ENCODE data around the gene IL3RA.
"Not testable (repeated sequence)": the region's sequence is repeated elsewhere in the genome, so short reads cannot be mapped to it uniquely, and the experiment has no call there.

Gene IL3RA

DNA sequence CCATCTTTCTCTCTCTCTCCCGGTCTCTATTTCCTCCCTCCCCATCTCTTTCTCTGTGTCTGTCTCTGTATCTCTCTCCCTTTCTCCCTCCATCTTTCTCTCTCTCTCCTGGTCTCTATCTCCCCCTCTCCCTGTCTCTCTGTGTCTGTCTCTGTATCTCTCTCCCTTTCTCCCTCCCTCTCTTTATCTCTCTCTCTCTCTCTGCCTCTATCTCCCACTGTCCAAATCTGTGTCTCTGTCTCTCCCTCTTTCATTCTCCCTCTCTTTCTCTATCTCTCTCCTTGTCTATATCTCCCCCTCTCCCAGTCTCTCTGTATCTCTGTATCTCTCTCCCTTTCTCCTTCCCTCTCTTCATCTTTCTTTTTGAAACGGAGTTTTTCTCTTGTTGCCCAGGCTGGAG is 23.6 kb downstream of the IL3RA start:
- H3K4me1 ChIP-seq (ENCODE audit: insufficient read depth, low read length): no peaks in the 10 kb centered on the region
- H3K36me3 ChIP-seq (ENCODE audit: insufficient read depth, low read length): peaks cover 21% of the 10 kb centered on the region
- no peak overlapping the region for H3K9ac ChIP-seq (ENCODE audit: low read length)
- H3K4me3 ChIP-seq (ENCODE audit: low read depth in 1 of 2, low read length in 2 of 2): no peak overlapping the region
- no peaks in the 10 kb centered on the region for H3K9me3 ChIP-seq (ENCODE audit: low read length)
- no peak overlapping the region for H3K27ac ChIP-seq (ENCODE audit: low read depth, low read length)
- H3K27me3 ChIP-seq (ENCODE audit: control insufficient read depth in 1 of 2, insufficient read depth in 2 of 2, low read length in 2 of 2): no peaks in the 10 kb centered on the region

DNA sequence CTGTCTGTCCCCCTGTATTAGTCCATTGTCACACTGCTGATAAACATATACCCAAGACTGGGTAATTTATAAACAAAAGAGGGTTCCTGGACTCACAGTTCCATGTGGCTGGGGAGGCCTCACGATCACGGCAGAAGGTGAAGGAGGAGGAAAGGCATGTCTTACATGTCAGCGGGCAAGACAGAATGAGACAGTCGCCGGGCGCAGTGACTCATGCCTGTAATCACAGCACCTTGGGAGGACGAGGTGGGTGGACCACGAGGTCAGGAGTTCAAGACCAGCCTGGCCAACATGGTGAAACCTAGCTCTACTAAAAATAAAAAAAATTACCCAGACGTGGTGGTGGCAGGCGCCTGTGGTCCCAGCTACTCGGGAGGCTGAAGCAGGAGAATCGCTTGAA is 24.7 kb downstream of the IL3RA start:
- Histone ChIP-seq H3K4me1 (ENCODE audit: insufficient read depth, low read length) (no peaks in the 10 kb centered on the region), H3K27ac (ENCODE audit: low read depth, low read length) (no peak overlapping the region), H3K4me3 (ENCODE audit: low read depth in 1 of 2, low read length in 2 of 2) (no peak overlapping the region), H3K9ac (ENCODE audit: low read length) (no peak overlapping the region), H3K27me3 (ENCODE audit: control insufficient read depth in 1 of 2, insufficient read depth in 2 of 2, low read length in 2 of 2) (no peaks in the 10 kb centered on the region), H3K36me3 (ENCODE audit: insufficient read depth, low read length) (peaks cover 21% of the 10 kb centered on the region), H3K9me3 (ENCODE audit: low read length) (no peaks in the 10 kb centered on the region)

DNA sequence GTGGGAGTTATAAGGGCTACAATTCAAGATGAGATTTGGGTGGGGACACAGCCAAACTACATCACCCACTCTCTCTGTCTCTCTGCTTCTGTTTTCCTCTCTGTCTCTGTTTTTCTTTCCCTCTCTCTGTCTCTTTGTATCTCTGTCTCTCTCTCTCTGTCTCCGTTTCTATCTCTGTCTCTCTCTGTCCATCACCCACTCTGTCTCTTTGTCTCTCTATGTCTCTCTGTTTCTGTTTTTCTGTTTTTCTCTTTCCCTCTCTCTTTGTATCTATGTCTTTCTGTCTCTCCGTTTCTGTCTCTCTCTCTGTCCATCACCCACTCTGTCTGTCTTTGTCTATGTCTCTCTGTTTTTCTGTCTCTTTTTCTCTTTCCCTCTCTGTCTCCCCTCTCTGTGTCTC is 25.3 kb downstream of the IL3RA start:
- Histone ChIP-seq H3K27ac (ENCODE audit: low read depth, low read length) (no peak overlapping the region), H3K9me3 (ENCODE audit: low read length) (no peaks in the 10 kb centered on the region), H3K36me3 (ENCODE audit: insufficient read depth, low read length) (peaks cover 21% of the 10 kb centered on the region)

DNA sequence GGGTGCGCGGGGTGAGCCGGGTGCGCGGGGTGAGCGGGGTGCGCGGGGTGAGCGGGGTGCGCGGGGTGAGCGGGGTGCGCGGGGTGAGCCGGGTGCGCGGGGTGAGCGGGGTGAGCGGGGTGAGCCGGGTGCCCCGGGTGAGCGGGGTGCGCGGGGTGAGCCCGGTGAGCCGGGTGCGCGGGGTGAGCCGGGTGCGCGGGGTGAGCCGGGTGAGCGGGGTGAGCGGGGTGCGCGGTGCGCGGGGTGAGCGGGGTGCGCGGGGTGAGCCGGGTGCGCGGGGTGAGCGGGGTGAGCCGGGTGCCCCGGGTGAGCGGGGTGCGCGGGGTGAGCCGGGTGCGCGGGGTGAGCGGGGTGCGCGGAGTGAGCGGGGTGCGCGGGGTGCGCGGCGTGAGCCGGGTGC is 29.8 kb downstream of the IL3RA start:
- not testable (repeated sequence) for H3K9me3 ChIP-seq (ENCODE audit: low read length); H3K4me3 ChIP-seq (ENCODE audit: low read depth in 1 of 2, low read length in 2 of 2); H3K27me3 ChIP-seq (ENCODE audit: control insufficient read depth in 1 of 2, insufficient read depth in 2 of 2, low read length in 2 of 2); H3K27ac ChIP-seq (ENCODE audit: low read depth, low read length); H3K9ac ChIP-seq (ENCODE audit: low read length); H3K4me1 ChIP-seq (ENCODE audit: insufficient read depth, low read length)
- peaks cover 11% of the 10 kb centered on the region for H3K36me3 ChIP-seq (ENCODE audit: insufficient read depth, low read length)

More for the DNA sequence above, 25.3 kb downstream of the IL3RA start:
- Histone ChIP-seq H3K4me3 (ENCODE audit: low read depth in 1 of 2, low read length in 2 of 2) (no peak overlapping the region), H3K27me3 (ENCODE audit: control insufficient read depth in 1 of 2, insufficient read depth in 2 of 2, low read length in 2 of 2) (no peaks in the 10 kb centered on the region), H3K4me1 (ENCODE audit: insufficient read depth, low read length) (no peaks in the 10 kb centered on the region), H3K9ac (ENCODE audit: low read length) (no peak overlapping the region)

DNA sequence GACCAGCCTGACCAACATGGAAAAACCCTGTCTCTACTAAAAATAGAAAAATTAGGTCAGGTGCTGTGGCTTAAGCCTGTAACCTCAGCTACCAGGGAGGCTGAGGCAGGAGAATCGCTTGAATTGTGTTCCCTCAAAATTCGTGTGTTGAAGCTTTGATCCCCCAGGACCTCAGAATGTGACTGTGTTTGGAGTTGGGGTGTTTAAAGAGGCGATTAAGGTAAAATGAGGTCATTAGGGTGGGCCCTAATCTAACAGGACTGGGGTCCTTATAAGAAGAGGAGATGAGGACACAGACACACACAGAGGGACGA is 31.8 kb downstream of the IL3RA start:
- Histone ChIP-seq H3K4me3 (ENCODE audit: low read depth in 1 of 2, low read length in 2 of 2) (no peak overlapping the region), H3K27me3 (ENCODE audit: control insufficient read depth in 1 of 2, insufficient read depth in 2 of 2, low read length in 2 of 2) (no peaks in the 10 kb centered on the region), H3K9me3 (ENCODE audit: low read length) (no peaks in the 10 kb centered on the region), H3K27ac (ENCODE audit: low read depth, low read length) (no peak overlapping the region), H3K36me3 (ENCODE audit: insufficient read depth, low read length) (no peaks in the 10 kb centered on the region), H3K9ac (ENCODE audit: low read length) (no peak overlapping the region), H3K4me1 (ENCODE audit: insufficient read depth, low read length) (no peaks in the 10 kb centered on the region)

DNA sequence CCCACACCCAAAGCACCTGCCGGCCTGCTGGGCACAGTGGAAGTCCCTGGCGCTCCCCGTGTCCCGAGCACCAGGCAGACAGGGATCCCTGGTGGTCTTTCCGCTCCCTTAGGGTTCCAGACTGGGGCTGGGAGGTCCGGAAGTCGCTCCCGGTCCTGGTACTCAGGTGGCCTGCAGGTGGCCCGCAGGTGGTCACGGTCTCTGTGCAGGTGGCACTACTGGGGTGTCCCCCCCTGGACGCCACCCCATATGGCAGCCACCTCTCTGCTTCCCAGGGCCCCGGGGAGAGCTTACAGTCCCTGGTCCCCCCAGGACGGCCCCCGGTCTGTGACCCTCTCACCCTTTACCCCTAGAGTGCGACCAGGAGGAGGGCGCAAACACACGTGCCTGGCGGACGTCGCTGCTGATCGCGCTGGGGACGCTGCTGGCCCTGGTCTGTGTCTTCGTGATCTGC is 41.7 kb downstream of the IL3RA start:
- no peaks in the 10 kb centered on the region for H3K9me3 ChIP-seq (ENCODE audit: low read length)
- no peak overlapping the region for H3K27ac ChIP-seq (ENCODE audit: low read depth, low read length)
- no peaks in the 10 kb centered on the region for H3K4me1 ChIP-seq (ENCODE audit: insufficient read depth, low read length)
- no peak overlapping the region for H3K4me3 ChIP-seq (ENCODE audit: low read depth in 1 of 2, low read length in 2 of 2)
- no peaks in the 10 kb centered on the region for H3K36me3 ChIP-seq (ENCODE audit: insufficient read depth, low read length)
- H3K9ac ChIP-seq (ENCODE audit: low read length): no peak overlapping the region
- no peaks in the 10 kb centered on the region for H3K27me3 ChIP-seq (ENCODE audit: control insufficient read depth in 1 of 2, insufficient read depth in 2 of 2, low read length in 2 of 2)

DNA sequence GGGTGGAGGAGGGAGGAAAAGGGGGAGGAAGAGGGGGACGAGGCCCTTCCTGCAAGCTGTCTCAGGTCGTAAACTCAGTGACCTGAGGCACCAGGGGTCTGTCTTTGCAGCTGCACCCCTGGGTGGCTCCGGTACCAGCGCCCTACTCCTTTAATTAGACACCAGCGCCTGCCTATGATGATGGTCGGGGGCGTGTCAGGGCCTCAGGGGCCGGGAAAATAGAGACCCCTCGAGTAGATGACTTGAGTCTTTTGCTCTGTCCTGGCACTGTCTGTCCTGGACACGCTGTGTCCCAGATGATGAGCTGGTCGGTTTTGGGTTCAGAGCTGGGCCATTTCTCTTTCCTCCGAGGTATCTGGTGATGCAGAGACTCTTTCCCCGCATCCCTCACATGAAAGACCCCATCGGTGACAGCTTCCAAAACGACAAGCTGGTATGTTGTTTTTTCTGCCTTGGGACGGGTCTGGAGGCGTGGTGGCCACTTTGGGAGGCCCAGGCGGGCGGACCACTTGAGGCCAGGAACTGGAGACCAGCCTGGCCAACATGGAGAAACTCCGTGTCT is 44.2 kb downstream of the IL3RA start:
- Histone ChIP-seq H3K9ac (ENCODE audit: low read length) (no peak overlapping the region), H3K4me1 (ENCODE audit: insufficient read depth, low read length) (no peaks in the 10 kb centered on the region), H3K27me3 (ENCODE audit: control insufficient read depth in 1 of 2, insufficient read depth in 2 of 2, low read length in 2 of 2) (no peaks in the 10 kb centered on the region), H3K9me3 (ENCODE audit: low read length) (no peaks in the 10 kb centered on the region), H3K4me3 (ENCODE audit: low read depth in 1 of 2, low read length in 2 of 2) (no peak overlapping the region), H3K27ac (ENCODE audit: low read depth, low read length) (no peak overlapping the region), H3K36me3 (ENCODE audit: insufficient read depth, low read length) (peaks cover 16% of the 10 kb centered on the region)

DNA sequence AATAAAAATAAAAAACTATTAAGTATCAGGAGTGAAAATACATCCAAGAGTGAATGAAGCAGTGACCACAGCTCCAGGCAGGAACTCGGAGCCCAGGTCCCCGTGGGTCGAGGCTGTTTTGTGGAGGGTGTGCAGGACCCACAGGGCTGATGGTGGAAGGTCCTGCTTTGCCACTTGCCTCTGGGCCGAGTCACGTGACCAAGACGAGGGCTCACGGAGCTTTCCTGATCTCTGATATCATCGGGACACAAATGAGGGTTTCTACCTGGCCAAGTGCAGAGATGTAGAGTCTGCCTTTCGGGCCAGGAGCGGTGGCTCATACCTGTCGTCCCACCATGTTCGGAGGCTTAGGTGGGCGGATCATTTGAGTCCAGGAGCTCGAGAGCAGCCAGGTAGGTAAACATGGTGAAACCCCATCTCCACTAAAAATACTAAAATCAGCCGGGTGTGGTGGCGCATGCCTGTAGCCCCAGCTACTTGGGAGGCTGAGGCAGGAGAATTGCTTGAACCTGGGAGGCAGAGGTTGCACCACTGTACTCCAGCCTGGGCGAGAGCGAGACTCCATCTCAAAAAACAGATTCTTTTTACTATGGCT is 48.2 kb downstream of the IL3RA start:
- Histone ChIP-seq H3K4me3 (ENCODE audit: low read depth in 1 of 2, low read length in 2 of 2) (no peak overlapping the region), H3K4me1 (ENCODE audit: insufficient read depth, low read length) (peaks cover 17% of the 10 kb centered on the region), H3K9me3 (ENCODE audit: low read length) (no peaks in the 10 kb centered on the region), H3K27me3 (ENCODE audit: control insufficient read depth in 1 of 2, insufficient read depth in 2 of 2, low read length in 2 of 2) (no peaks in the 10 kb centered on the region), H3K9ac (ENCODE audit: low read length) (no peak overlapping the region), H3K27ac (ENCODE audit: low read depth, low read length) (no peak overlapping the region), H3K36me3 (ENCODE audit: insufficient read depth, low read length) (peaks cover 56% of the 10 kb centered on the region)

DNA sequence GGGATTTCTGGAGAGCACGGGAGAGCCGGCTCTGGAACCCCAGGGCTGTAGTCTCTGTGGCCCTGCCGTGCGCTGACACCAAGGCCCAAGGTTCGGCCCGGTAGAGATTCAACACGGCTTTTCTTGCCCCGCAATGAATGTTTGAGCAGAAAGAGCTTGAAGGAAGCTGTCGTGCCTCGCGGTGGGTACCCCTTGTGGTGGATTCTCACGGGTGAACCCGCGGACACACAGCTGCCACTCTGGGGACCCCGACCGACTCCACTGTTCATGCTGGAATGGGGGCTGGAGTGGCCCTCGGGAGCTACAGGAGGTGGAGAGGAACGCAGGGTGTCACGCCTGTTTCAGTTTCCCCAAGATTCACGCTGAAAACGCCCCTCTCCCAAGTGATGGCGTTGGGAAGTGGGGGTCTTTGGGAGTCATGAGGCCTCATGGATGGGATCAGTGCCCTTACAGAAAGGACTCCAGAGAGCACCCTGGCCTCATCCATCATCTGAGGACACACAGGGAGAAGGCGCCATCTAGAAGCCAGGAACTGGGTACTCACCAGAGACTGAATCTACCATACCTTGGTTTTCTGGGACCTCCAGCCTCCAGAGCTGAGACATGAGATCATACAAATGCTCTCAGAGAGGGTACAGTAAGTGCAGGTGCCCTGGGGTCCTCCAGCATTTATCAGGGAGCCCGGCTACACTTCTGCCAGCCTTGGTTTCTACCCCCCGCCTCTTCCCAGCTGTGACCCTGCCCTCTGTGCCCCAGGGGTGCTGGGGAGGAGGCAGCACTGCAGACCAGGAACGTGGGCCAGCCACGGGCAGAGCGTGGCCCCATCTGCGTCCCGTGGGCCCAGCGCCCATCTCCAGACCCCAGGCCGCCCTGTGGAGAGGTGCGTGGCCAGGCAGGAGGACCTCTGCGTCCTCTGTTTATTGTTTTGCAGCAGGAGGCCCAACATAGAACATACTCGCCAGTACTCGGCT is 49.0 kb downstream of the IL3RA start:
- H3K4me1 ChIP-seq (ENCODE audit: insufficient read depth, low read length): peaks cover 24% of the 10 kb centered on the region
- no peaks in the 10 kb centered on the region for H3K27me3 ChIP-seq (ENCODE audit: control insufficient read depth in 1 of 2, insufficient read depth in 2 of 2, low read length in 2 of 2)
- H3K27ac ChIP-seq (ENCODE audit: low read depth, low read length): no peak overlapping the region
- H3K36me3 ChIP-seq (ENCODE audit: insufficient read depth, low read length): peaks cover 64% of the 10 kb centered on the region
- no peak overlapping the region for H3K9ac ChIP-seq (ENCODE audit: low read length)
- H3K4me3 ChIP-seq (ENCODE audit: low read depth in 1 of 2, low read length in 2 of 2): no peak overlapping the region
- H3K9me3 ChIP-seq (ENCODE audit: low read length): no peaks in the 10 kb centered on the region

DNA sequence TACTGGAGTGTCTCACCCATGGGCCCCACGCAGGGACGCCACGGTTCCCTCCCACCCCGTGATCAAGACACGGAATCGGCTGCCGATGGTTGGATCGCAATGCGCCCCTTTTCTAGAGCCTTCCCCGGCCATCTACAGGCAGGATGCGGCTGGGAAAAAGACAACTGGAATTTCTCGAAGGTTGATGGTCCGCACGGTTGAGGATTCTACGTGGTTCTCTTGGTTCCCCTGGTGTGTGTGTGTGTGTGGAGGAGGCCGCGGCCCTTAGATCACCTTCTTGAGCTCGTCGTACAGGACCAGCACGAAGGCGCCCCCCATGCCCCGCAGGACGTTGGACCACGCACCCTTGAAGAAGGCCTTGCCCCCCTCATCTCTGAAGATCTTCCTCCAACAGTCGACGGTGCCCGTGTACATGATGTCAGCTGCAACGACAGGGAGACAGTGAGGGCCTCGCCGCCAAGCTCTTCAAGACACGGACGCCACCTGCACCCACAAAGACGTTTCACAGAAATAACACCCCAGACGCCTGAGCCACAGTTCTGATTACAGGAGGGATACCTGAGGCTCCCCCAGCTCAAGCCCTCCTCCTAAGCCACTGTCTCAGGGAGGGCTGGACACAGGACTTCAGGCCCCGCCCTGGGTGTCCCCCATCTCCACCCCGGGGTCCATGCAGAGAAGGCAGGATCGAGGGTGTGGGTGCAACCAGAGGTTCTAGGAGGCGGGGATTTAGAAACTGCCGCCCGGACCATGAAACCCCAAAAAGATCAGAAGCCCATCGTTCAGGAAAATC is 49.9 kb downstream of the IL3RA start:
- peaks cover 31% of the 10 kb centered on the region for H3K4me1 ChIP-seq (ENCODE audit: insufficient read depth, low read length)
- no peak overlapping the region for H3K9ac ChIP-seq (ENCODE audit: low read length)
- no peaks in the 10 kb centered on the region for H3K9me3 ChIP-seq (ENCODE audit: low read length)
- H3K27ac ChIP-seq (ENCODE audit: low read depth, low read length): no peak overlapping the region
- H3K36me3 ChIP-seq (ENCODE audit: insufficient read depth, low read length): peaks cover 68% of the 10 kb centered on the region
- H3K4me3 ChIP-seq (ENCODE audit: low read depth in 1 of 2, low read length in 2 of 2): no peak overlapping the region
- H3K27me3 ChIP-seq (ENCODE audit: control insufficient read depth in 1 of 2, insufficient read depth in 2 of 2, low read length in 2 of 2): no peaks in the 10 kb centered on the region

DNA sequence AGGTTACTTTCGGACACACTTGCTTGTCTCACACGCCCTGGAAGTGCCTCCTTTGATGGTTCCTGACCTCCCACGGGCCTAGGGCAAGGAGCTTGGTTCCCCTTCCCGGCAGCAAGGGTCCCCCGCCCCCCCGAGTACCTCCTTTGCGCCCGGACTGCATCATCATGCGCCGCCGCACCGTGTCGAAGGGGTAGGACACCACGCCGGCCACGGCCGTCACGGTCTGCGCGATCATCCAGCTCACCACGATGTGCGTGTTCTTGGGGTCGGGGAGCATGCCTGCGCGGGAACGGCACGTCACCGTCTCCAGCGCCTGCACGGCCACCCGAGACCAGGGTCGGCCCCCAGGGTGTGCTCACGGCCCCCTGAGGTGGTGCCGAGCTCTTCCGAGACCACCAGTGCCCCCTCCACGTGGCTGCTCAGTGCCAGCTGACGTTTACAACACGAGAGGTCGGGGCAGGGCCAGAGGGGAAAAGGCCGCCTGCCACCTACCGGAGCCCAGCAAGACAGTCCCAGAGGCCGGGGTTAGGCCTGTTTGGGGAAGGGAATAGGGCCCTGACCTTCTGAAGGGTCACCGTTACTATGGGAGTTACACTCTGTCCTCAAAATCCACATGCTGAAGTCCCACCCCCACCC is 50.7 kb downstream of the IL3RA start:
- peaks cover 31% of the 10 kb centered on the region for H3K4me1 ChIP-seq (ENCODE audit: insufficient read depth, low read length)
- no peak overlapping the region for H3K27ac ChIP-seq (ENCODE audit: low read depth, low read length)
- H3K4me3 ChIP-seq (ENCODE audit: low read depth in 1 of 2, low read length in 2 of 2): no peak overlapping the region
- no peaks in the 10 kb centered on the region for H3K9me3 ChIP-seq (ENCODE audit: low read length)
- no peaks in the 10 kb centered on the region for H3K27me3 ChIP-seq (ENCODE audit: control insufficient read depth in 1 of 2, insufficient read depth in 2 of 2, low read length in 2 of 2)
- H3K9ac ChIP-seq (ENCODE audit: low read length): no peak overlapping the region
- H3K36me3 ChIP-seq (ENCODE audit: insufficient read depth, low read length): peaks cover 68% of the 10 kb centered on the region

Measured in muscle layer of colon (tissue), 2 donors.